Measurements from ENCODE around the gene TM2D3. TPM values are rescaled to one million over a fixed set of nuclear protein-coding genes. Genes with fewer than 3 reads are reported as not detected.

TM2D3 gene
- total RNA-seq, 1 experiment from 2014 or later: 18.8 TPM

DNA sequence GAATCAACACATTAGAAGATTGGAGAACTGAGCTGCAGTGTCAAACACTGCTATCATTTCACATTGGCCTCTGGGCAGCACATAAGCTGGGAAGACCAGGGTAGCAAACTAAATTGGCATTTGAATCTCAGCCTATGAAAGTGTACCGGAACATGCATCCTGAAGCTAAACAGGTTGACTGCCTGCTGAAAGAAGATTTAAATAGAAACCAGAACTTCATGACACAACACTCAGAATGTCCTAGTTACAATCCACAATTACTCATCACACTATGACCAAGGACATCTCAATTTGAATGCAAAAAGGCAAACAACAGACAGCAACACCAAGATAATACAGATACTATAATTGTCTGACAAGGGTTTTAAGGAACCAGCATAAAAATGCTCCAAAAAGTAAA is 26.2 kb downstream of the TM2D3 start:
- no peaks in the 10 kb centered on the region for H3K9me2 ChIP-seq (ENCODE audit: insufficient read depth)
- H4K20me1 ChIP-seq (ENCODE audit: insufficient read depth): no peaks in the 10 kb centered on the region
- no peak overlapping the region for H2AFZ ChIP-seq
- H3K79me2 ChIP-seq (ENCODE audit: low read depth): no peaks in the 10 kb centered on the region
- H3K4me2 ChIP-seq: no peak overlapping the region
- ChIA-PET CTCF (no interaction called here), POLR2A (ENCODE audit: unreplicated experiment) (no interaction called here)
- H3K27ac ChIP-seq: no peak overlapping the region
- peaks cover 13% of the 10 kb centered on the region; the same call in 1 of the 2 replicates for H3K4me1 ChIP-seq (replicated peaks; ENCODE audit: insufficient read depth)
- no peaks in the 10 kb centered on the region for H3K9me3 ChIP-seq (ENCODE audit: insufficient read depth, low read depth)
- intact Hi-C loops (cut with micrococcal nuclease; ENCODE audit: unreplicated experiment): no loop called here
- no peak for TF ChIP-seq EZH2 (IDR thresholded peaks at IDR 0.05; ENCODE audit: low read depth)
- TF ChIP-seq, protein P1, sequence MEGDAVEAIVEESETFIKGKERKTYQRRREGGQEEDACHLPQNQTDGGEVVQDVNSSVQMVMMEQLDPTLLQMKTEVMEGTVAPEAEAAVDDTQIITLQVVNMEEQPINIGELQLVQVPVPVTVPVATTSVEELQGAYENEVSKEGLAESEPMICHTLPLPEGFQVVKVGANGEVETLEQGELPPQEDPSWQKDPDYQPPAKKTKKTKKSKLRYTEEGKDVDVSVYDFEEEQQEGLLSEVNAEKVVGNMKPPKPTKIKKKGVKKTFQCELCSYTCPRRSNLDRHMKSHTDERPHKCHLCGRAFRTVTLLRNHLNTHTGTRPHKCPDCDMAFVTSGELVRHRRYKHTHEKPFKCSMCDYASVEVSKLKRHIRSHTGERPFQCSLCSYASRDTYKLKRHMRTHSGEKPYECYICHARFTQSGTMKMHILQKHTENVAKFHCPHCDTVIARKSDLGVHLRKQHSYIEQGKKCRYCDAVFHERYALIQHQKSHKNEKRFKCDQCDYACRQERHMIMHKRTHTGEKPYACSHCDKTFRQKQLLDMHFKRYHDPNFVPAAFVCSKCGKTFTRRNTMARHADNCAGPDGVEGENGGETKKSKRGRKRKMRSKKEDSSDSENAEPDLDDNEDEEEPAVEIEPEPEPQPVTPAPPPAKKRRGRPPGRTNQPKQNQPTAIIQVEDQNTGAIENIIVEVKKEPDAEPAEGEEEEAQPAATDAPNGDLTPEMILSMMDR (conservative IDR thresholded peaks at IDR 0.05): no peak
- no TSS peak for BruUV-seq (replicated peaks)
- H3K4me3 ChIP-seq: no peak overlapping the region
- no peak for DNase-seq
- no peaks in the 10 kb centered on the region for H3K27me3 ChIP-seq (ENCODE audit: insufficient read depth, low read depth)
- no peaks in the 10 kb centered on the region for H3F3A ChIP-seq (ENCODE audit: insufficient read depth, low read depth)
- H3K36me3 ChIP-seq (ENCODE audit: low read depth): no peaks in the 10 kb centered on the region

DNA sequence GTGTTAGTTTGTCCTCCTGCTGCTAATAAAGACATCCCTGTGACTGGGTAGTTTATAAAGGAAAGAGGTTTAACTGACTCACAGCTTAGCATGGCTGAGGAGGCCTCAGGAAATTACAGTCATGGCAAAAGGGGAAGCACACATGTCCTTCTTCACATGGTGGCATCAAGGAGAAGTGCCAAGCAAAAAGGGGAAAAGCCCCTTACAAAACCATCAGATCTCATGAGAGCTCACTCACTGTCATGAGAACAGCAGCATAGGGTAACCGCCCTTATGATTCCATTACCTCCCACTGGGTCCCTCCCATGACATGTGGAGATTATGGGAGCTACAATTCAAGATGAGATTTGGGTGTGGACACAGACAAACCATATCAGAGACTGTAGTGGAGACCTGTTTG is 27.0 kb downstream of the TM2D3 start:
- no TSS peak for BruUV-seq (replicated peaks)
- intact Hi-C loops (cut with micrococcal nuclease; ENCODE audit: unreplicated experiment): no loop called here
- CTCF ChIA-PET: no interaction called here

DNA sequence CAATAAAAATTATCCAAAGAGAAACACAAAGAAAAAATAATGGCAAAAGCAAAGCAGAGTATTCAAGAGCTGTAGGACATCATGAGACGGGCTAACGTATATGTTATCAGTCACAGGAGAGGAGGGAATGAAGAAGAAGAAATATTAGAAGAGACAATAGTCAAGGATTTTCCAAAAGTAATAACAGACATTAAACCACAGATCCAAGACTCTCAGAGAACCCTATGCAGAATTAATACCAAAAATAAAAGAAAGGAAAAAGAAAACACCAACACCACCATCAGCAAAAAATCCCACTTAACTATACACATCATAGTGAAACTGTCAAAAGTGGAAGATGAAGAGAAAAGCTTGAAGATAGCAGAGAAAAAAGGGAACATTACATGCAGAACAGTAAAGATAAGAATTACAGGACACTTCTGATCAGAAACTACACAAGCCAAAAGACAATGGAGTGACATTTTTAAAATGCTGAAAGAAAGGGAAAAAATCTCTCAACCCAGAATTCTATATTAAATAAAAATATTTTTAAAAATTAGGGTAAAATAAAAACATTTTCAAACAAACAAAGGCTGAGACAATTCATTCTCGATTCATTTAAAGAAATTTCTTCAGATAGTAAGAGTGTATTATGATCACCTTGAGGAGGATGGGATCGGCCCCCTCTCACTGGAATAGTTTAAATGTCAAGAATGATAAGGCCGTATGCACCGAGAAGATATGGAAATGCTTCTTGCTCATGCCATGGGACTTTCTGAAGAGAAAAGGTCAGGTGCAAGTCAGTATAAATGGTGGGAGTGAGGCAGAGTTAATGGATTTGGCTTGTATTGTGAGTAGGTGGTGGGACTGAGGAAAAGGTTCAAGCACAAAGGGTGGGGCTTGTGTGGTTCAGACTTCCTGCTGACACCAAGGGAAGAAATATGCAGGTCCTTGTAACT is 28.5 kb downstream of the TM2D3 start:
- H4K20me1 ChIP-seq (ENCODE audit: insufficient read depth): no peaks in the 10 kb centered on the region
- peaks cover 13% of the 10 kb centered on the region; the same call in 1 of the 2 replicates for H3K4me1 ChIP-seq (replicated peaks; ENCODE audit: insufficient read depth)
- no peaks in the 10 kb centered on the region for H3K27me3 ChIP-seq (ENCODE audit: insufficient read depth, low read depth)
- H3K79me2 ChIP-seq (ENCODE audit: low read depth): no peaks in the 10 kb centered on the region
- H2AFZ ChIP-seq: no peak overlapping the region
- no peak overlapping the region for H3K4me3 ChIP-seq
- BruUV-seq (replicated peaks): no TSS peak
- H3K9me2 ChIP-seq (ENCODE audit: insufficient read depth): no peaks in the 10 kb centered on the region
- H3K36me3 ChIP-seq (ENCODE audit: low read depth): no peaks in the 10 kb centered on the region
- no peaks in the 10 kb centered on the region for H3K9me3 ChIP-seq (ENCODE audit: insufficient read depth, low read depth)
- no peak for DNase-seq
- TF ChIP-seq EZH2 (IDR thresholded peaks at IDR 0.05; ENCODE audit: low read depth): no peak
- TF ChIP-seq, protein P1 (conservative IDR thresholded peaks at IDR 0.05): no peak
- CTCF ChIA-PET: no interaction called here
- POLR2A ChIA-PET (ENCODE audit: unreplicated experiment): interaction anchor here (0.7 kb wide), 1 partner anchor 160 kb away, joined by 3 read pairs; no protein-coding TSS in a partner anchor
- intact Hi-C loops (cut with micrococcal nuclease; ENCODE audit: unreplicated experiment): no loop called here
- no peak overlapping the region for H3K4me2 ChIP-seq
- no peak overlapping the region for H3K27ac ChIP-seq
- no peaks in the 10 kb centered on the region for H3F3A ChIP-seq (ENCODE audit: insufficient read depth, low read depth)

More for the DNA sequence above, 27.0 kb downstream of the TM2D3 start:
- DNase-seq: no peak
- Histone ChIP-seq H3K27ac (no peak overlapping the region), H4K20me1 (ENCODE audit: insufficient read depth) (no peaks in the 10 kb centered on the region), H3F3A (ENCODE audit: insufficient read depth, low read depth) (no peaks in the 10 kb centered on the region), H3K36me3 (ENCODE audit: low read depth) (no peaks in the 10 kb centered on the region), H3K27me3 (ENCODE audit: insufficient read depth, low read depth) (no peaks in the 10 kb centered on the region), H3K79me2 (ENCODE audit: low read depth) (no peaks in the 10 kb centered on the region), H3K9me2 (ENCODE audit: insufficient read depth) (no peaks in the 10 kb centered on the region), H3K4me3 (no peak overlapping the region), H3K4me1 (replicated peaks; ENCODE audit: insufficient read depth) (peaks cover 13% of the 10 kb centered on the region; the same call in 1 of the 2 replicates), H3K9me3 (ENCODE audit: insufficient read depth, low read depth) (no peaks in the 10 kb centered on the region), H2AFZ (no peak overlapping the region), H3K4me2 (no peak overlapping the region)
- no peak for TF ChIP-seq EZH2 (IDR thresholded peaks at IDR 0.05; ENCODE audit: low read depth)
- TF ChIP-seq, protein P1 (conservative IDR thresholded peaks at IDR 0.05): no peak
- POLR2A ChIA-PET (ENCODE audit: unreplicated experiment): no interaction called here
